Lower lobe of right lung (tissue), 2 donors: ENCODE results near the gene ARMC3. TPM values are rescaled to one million over a fixed set of nuclear protein-coding genes. Genes with fewer than 3 reads are reported as not detected.
"Not testable (repeated sequence)": the region's sequence is repeated elsewhere in the genome, so short reads cannot be mapped to it uniquely, and the experiment has no call there.

Experiments used
- ATAC-seq, 2 donors: fragments of 200-7000 bp; cut with Tn5 transposase; one replicate each; pipeline ENCODE4 v1.9.1; 2020 to 2022; ENCODE audit warnings: mild to moderate bottlenecking in 2 of 2, moderate library complexity in 2 of 2
- DNase-seq: peaks from one replicate; pipeline ENCODE4 v3.0.0-alpha.2; 2020
- H3K27ac ChIP-seq: fragments of 200-600 bp; one replicate; pipeline ENCODE4 v1.8.0; 2022
- H3K27me3 ChIP-seq: fragments of 200-600 bp; one replicate; pipeline ENCODE4 v1.8.0; 2022; ENCODE audit warnings: low read depth
- H3K36me3 ChIP-seq: fragments of 200-600 bp; one replicate; pipeline ENCODE4 v1.8.0; 2022; ENCODE audit warnings: mild to moderate bottlenecking
- H3K4me1 ChIP-seq: fragments of 200-600 bp; one replicate; pipeline ENCODE4 v1.8.0; 2022
- H3K4me3 ChIP-seq: fragments of 200-600 bp; one replicate; pipeline ENCODE4 v1.8.0; 2022; ENCODE audit warnings: mild to moderate bottlenecking
- H3K9me3 ChIP-seq: fragments of 200-600 bp; one replicate; pipeline ENCODE4 v1.8.0; 2022
- CTCF ChIP-seq: fragments of 200-600 bp; IDR thresholded peaks from one replicate; pipeline ENCODE4 v1.8.0; 2022; ENCODE audit warnings: antibody characterized with exemption, mild to moderate bottlenecking
- intact Hi-C: fragments of 100-400 bp; cut with DNase I; formaldehyde crosslinking; loops from one replicate; pipeline ENCODE4 v1.11.0; 2022
- total RNA-seq: library from RNA; stranded (reverse); fragmentation: NEBNext Ultra II Directional; extraction: Animal tissue kit (Norgen Biotek cat#: 25700); gene quantifications from one replicate; pipeline ENCODE4 v1.2.1, GENCODE V29; 2021
- donor health status: DM: no; HTN: yes; CAD: no; lungs with severe emphysema.

ARMC3 gene
- total RNA-seq, 1 donor from 2014 or later: 9.6 TPM

- H3K4me1 ChIP-seq: no peaks in the 10 kb centered on the region
- H3K4me3 ChIP-seq: no peak overlapping the region
- H3K27ac ChIP-seq: no peak overlapping the region
- intact Hi-C loops: no loop called here
- ATAC-seq (no peak), DNase-seq (no peak)
- H3K9me3 ChIP-seq: no peaks in the 10 kb centered on the region
- no peaks in the 10 kb centered on the region for H3K36me3 ChIP-seq
- no peaks in the 10 kb centered on the region for H3K27me3 ChIP-seq
- no peak for TF ChIP-seq CTCF
Observed at GRCh38 chr10:23056186-23056579, 128.3 kb downstream of the ARMC3 start.

- H3K27ac ChIP-seq: no peak overlapping the region
- no peaks in the 10 kb centered on the region for H3K9me3 ChIP-seq
- DNase-seq: no peak
- H3K36me3 ChIP-seq: no peaks in the 10 kb centered on the region
- no peak for TF ChIP-seq CTCF
- intact Hi-C loops: no loop called here
- no peak overlapping the region for H3K4me3 ChIP-seq
- ATAC-seq: no peak
- H3K4me1 ChIP-seq: no peaks in the 10 kb centered on the region
- H3K27me3 ChIP-seq: no peaks in the 10 kb centered on the region
Observed at GRCh38 chr10:23058366-23058765, 130.5 kb downstream of the ARMC3 start.

GRCh38 chr10:23060918-23061317 lies 133.1 kb downstream of the ARMC3 start:
- ATAC-seq (no peak), DNase-seq (no peak)
- Histone ChIP-seq H3K4me1 (peaks cover 8% of the 10 kb centered on the region), H3K27me3 (no peaks in the 10 kb centered on the region), H3K9me3 (no peaks in the 10 kb centered on the region), H3K4me3 (no peak overlapping the region), H3K36me3 (no peaks in the 10 kb centered on the region), H3K27ac (no peak overlapping the region)
- intact Hi-C loops: no loop called here
- no peak for TF ChIP-seq CTCF

- TF ChIP-seq CTCF: no peak
- intact Hi-C loops: no loop called here
- no peak for ATAC-seq
- H3K36me3 ChIP-seq: no peaks in the 10 kb centered on the region
- no peak for DNase-seq
- no peak overlapping the region for H3K27ac ChIP-seq
- H3K4me3 ChIP-seq: no peak overlapping the region
- H3K27me3 ChIP-seq: no peaks in the 10 kb centered on the region
- peaks cover 8% of the 10 kb centered on the region for H3K4me1 ChIP-seq
- H3K9me3 ChIP-seq: no peaks in the 10 kb centered on the region
Observed at GRCh38 chr10:23063045-23063972, 135.5 kb downstream of the ARMC3 start.

- no peak for TF ChIP-seq CTCF
- intact Hi-C loops: no loop called here
- H3K27ac ChIP-seq: no peak overlapping the region
- no peaks in the 10 kb centered on the region for H3K9me3 ChIP-seq
- no peaks in the 10 kb centered on the region for H3K27me3 ChIP-seq
- H3K4me3 ChIP-seq: no peak overlapping the region
- no peaks in the 10 kb centered on the region for H3K36me3 ChIP-seq
- DNase-seq (no peak), ATAC-seq (no peak)
- peaks cover 8% of the 10 kb centered on the region for H3K4me1 ChIP-seq
Observed at GRCh38 chr10:23063973-23064812, 136.3 kb downstream of the ARMC3 start.

- H3K27ac ChIP-seq, H3K4me1 ChIP-seq, DNase-seq, H3K4me3 ChIP-seq, H3K27me3 ChIP-seq, H3K9me3 ChIP-seq, H3K36me3 ChIP-seq, intact Hi-C loops, ATAC-seq: not testable (repeated sequence)
Observed at GRCh38 chr10:23064813-23065114, 136.9 kb downstream of the ARMC3 start.
